K562 (cell line): Measurements from ENCODE around the gene C16orf89.

Experiments used
- EZH2 ChIP-seq: IDR thresholded peaks from 2 replicates; pipeline ENCODE4 v1.6.1; 2012; ENCODE audit warnings: low read depth, mild to moderate bottlenecking, inconsistent platforms, low read length, borderline replicate concordance
- FOXA3 ChIP-seq, 2 experiments: fragments of 450-650 bp in 1 of 2; sonication (generic) in 1 of 2; formaldehyde crosslinking; IDR thresholded peaks in 1 of 2; conservative IDR thresholded peaks in 1 of 2; 2 replicates each; pipeline versions ENCODE4 v1.4.0 to v1.8.0; 2020 to 2022; ENCODE audit warnings: mild to moderate bottlenecking in 2 of 2, missing genetic modification reagents in 1 of 2
- KHSRP ChIP-seq: fragments of 450-650 bp; IDR thresholded peaks from 2 replicates; pipeline ENCODE4 v1.6.1; 2017
- MAFK ChIP-seq: IDR thresholded peaks from 2 replicates; pipeline ENCODE4 v1.6.1; 2011; ENCODE audit warnings: low read length, improper control_type of control experiment
- POLR2A ChIP-seq: fragments of 450-650 bp; conservative IDR thresholded peaks from 2 replicates; pipeline ENCODE4 v1.6.1; 2016

- no peak for TF ChIP-seq KHSRP
- no peak for TF ChIP-seq FOXA3 (CRISPR knock-in tag; conservative IDR thresholded peaks at IDR 0.05 in 1 of 2, IDR thresholded peaks at IDR 0.05 in 1 of 2)
- TF ChIP-seq MAFK, result no peak
- no peak for TF ChIP-seq POLR2A
- TF ChIP-seq EZH2, result no peak
Observed at GRCh38 chr16:5019775-5020174, 46.0 kb downstream of the C16orf89 start.
